HG03432 (cell line): ENCODE data around the gene SRSF4.
"Not testable (repeated sequence)": the region's sequence is repeated elsewhere in the genome, so short reads cannot be mapped to it uniquely, and the experiment has no call there.

ENCODE experiments used
- ATAC-seq: cut with Tn5 transposase; IDR thresholded peaks from one replicate; pipeline ENCODE4 v1.9.1; 2021; ENCODE audit warnings: mild to moderate bottlenecking, moderate library complexity; ENCODE audit not compliant: unreplicated experiment

Gene SRSF4

DNA sequence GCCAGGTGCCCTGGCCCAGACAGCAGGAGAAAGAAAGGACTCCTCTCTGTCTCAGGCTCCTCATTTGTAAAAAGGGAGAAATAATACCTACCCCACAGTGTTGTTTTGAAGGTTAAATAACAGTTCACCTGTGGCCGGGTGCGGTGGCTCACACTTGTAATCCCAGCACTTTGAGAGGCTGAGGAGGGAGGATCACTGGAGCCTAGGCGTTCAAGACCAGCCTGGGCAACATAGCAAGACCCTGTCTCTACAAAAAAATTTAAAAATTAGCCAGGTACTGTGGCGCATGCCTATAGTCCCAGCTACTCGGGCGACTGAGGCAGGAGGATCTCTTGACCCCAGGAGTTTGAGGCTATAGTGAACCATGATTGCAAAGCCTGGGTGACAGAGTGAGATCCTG, 55.5 kb downstream of the SRSF4 start:
- no peak for ATAC-seq

DNA sequence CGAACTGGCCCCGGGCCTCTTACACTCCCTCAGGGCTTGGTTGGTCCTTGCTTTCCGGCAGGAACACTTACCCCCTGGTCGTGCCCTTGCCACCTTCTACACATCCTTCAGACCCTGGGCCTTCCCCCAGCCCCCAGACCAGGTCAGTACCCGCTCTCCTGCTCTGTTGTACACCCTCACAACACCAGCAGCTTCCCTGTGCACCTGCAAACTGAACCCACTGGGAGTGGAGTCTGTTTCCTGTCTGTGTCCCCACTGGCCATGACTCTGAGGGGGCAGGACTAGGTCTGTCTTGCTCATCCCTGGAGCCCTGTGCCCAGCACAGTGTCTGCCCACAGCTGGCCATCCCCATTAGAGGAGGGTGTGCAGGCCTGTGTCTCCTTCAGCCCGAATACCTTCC, 55.9 kb downstream of the SRSF4 start:
- ATAC-seq, result no peak

DNA sequence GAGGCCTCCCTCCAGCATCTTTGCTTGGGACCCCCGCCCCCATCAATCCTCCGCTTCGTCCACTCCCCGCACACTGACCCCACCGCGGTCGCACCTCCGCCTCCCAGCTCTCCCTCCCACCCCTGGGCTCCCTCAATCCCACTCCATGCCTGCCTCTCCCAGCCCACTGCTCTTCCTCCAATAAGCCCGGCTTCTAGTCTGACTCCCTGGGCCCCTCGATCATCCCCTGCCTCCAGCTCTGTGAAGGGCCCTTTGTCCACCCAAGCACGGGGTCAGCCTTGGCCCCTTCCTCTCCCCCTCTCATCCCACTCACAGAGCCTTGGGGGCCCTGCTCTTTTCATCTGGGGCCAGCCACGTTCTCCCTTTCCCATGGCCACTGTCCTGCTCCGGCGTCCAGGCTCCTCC, 56.5 kb downstream of the SRSF4 start:
- ATAC-seq, result no peak

DNA sequence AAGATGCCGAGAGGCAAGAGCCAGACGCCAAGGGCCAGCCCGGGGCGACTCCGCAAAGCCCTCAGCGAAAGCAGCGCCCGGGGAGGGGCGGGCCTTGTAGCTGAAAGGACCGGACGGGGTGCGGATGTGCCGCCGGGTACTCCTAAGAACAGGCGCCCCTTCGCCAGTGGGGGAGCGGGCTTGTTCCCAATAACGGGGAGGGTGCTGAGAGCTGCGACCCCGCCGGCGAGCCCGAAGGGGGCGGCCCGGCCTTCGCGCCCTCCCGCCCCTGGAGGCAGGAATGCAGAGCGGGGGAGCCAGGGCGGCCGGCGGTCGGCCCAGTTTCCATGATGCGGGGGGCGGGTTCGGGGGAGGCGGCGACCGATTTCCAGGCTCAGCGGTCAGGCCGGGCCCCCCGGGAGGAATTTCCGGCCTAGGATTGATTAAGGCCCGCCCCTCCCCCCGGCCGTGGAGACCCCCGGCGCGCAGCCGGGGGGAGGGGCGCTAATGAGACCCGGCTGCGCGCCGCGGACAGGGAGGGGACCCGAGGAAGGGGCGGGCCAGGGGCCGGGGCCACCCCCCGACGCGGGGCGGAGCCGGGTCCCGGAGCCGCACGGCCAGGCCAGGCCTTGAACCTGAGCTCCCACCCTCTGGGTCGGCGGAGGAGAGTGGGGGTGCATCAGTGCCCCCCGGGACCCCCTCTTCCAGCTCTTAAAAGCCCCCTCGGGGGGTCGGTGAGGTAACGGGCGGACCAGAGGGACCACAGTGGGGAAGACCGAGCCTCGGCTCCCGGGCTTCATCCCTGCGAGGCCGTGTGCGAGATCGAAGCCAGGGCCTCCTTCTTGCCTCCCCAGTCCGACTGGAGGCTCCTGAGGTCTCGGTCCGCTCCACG, 57.1 kb downstream of the SRSF4 start:
- ATAC-seq, result no peak

DNA sequence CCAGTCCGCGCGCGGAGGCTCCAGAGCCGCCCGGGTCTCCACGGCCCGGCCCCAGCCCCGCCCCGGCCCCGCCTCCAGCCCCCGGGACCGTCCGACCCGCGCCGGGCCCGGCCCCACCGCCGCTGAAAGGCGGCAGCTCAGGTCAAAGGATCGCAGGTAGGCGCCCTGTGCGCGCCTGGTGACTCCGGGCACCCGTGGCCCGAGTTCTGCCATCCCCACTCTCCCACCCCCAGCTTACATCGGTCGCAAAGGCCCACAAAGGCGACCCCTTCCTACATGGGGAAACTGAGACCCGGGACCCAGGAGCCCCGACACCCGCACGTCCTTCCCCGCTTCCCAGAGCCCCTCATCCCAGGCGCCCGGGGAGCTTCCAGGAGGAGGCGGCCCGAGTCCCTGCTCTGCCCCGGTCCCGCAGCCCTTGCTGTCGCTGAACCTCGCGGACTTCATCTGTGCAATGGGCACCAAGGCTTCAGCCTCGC, 57.8 kb downstream of the SRSF4 start, which contains the start of gene TMEM200B:
TMEM200B (minus strand) TSS at position 17 of the 479 bp plus-strand sequence. CDS start 2,075 bp downstream, outside the sequence.
- no peak for ATAC-seq

DNA sequence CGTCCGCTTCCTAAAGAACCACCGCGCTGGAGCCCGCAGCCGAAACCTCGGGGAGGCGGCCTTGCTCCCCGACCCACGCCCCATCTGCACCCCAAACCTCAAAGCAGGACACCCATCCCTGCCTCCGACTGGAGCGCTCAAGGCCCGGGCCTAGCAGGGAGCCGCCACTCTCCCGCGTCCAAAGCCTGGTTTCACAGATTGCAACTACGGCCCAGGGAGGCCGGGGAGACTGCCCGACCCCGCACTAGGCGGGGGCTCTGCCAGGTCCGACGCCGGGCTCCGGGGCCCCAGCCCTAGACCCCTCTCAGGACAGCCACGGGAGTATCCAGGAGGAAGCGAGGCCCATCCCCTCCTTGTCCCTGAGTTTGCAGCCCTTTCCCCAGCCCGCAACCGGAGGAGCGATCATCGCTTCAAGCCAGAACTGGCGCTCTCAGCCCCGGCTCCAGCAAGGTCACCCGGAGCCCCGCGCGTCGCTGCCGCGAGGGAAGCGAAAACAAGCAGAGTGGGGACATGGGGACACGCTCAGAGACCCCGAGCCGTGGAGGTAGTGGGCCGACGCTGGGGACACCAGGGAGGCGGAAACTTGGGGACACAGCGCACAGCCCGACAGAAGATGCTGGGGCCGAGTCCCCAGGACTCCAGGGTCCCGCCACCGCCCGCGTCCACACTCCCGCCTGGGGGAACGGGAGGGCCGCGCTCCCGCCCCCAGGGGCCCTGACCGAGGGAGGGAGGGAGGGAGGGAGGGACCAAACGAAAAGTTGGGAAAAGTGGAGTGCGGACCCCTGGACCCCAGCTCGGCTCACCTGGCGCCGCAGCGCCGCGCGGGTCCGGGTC, 58.4 kb downstream of the SRSF4 start:
- no peak for ATAC-seq

DNA sequence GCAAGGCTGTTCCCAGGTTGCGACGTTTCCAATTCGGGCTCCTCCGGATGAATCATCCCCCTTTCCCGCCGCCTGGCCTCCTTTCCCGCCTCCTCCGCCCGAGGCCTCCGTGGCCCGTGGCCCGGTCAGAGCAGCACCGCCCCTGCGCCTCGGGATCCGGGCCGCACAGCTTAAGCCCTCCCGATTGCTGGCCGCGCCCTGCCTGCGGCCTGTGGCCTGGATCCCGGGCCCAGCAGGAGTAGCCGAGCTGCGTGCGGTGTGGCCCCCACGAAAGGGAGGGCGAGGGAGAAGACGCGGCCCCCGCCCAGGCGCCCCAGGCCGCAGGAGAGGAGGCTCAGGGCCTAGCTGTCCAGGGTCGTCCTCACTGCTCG, 59.0 kb downstream of the SRSF4 start:
- ATAC-seq, result no peak

DNA sequence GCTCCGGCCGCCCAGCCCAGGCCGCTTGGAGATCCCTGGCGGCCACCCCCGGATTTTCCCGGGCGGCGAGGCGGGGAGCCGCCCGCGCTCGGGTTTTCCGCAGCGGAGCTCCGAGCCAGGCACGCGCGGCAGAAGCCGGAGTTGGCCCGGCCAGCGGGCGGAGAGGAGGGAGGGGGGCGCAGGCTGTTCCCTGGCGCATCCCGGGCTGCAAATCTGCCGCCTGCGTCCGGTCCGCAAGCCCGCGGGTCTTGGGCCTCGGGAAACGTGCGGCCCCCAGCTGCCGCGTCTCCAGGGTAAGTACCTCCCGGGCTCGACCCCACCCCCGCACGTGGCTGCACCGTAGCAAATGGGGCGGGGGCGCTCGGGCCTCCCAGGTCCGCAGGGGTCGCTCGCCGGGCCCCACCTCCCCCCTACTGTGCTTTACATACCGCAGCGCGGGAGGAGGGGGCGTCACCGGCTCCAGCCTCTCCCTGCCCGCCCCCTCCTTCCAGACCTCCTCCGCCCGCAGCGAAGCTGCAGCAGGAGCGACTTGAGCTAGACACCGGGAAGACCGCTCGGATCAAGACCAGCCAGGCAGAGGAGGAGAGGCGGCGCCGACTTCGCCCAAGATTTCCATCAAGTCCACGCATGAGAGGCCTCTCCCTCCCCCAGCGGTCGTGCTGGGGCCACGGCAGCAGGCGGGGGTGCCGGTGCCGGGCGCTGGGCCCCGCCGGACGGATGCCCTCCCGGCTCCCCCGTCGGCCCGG, 59.6 kb downstream of the SRSF4 start:
- ATAC-seq, result no peak

DNA sequence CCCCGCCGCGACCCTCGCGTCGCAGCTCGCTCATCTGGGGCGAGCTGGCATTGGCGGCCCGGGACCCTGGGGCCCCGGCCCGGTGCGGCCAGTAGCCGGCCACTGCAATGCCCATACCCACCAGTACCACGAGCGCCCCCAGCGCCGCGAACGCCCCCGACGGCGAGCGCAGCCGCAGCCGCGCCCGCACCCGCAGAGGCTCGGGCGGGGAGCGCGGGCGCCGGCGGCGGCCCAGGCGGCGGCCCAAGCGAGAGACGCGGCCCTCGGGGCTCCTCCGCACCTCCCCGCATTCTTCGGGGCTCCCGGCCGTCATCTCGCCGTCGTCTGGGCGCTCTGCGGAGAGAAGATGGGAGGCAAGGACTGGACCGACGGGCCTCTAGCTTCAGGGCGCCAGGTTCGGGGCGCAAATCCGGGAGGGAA, 60.2 kb downstream of the SRSF4 start:
- ATAC-seq, result no peak

DNA sequence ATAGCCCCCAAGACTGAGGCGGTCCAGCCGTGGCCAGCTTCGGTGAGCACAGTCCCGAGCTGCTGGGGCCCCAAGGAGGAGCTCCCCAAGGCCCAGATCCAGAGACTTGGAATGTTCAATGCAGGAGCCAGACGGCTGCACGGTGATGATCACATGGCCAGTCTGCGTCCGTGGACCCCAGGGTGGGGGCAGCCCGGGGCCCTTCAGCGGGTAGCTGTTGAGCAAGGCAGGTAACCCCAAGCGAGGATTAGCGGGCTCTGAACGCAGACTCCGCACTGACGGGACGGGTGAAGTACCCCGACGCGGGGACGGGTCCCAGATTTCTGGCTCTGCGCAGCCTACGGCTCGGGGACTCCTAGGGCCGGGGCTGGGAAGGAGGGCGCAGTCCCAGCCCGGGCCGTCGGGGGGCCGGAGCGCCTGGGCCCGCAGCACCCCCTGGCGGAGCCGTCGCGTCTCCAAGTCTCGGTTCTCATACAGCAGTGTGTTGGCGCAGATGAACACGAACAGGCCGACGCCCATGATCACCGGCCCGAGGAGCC, 60.7 kb downstream of the SRSF4 start:
- no peak for ATAC-seq

DNA sequence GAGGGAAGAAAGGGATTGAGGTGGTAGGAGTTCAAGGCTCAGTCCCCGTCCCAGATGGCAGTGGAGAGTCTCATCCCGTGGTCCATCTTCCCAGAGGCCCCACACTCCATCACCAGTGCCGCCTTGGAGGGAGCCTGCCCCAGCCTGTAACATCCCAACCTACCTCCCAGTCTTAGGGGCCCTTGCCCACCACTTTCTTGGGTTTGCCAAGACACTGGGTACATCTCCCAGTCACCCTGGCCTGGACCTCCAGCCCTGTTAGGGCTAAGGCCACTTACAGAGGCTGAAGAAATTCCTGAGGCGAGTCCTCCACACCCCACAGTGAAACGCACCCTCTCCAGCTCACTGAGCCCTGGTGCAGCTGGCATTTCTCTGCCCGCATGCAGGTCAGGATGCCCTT, 61.3 kb downstream of the SRSF4 start:
- no peak for ATAC-seq

DNA sequence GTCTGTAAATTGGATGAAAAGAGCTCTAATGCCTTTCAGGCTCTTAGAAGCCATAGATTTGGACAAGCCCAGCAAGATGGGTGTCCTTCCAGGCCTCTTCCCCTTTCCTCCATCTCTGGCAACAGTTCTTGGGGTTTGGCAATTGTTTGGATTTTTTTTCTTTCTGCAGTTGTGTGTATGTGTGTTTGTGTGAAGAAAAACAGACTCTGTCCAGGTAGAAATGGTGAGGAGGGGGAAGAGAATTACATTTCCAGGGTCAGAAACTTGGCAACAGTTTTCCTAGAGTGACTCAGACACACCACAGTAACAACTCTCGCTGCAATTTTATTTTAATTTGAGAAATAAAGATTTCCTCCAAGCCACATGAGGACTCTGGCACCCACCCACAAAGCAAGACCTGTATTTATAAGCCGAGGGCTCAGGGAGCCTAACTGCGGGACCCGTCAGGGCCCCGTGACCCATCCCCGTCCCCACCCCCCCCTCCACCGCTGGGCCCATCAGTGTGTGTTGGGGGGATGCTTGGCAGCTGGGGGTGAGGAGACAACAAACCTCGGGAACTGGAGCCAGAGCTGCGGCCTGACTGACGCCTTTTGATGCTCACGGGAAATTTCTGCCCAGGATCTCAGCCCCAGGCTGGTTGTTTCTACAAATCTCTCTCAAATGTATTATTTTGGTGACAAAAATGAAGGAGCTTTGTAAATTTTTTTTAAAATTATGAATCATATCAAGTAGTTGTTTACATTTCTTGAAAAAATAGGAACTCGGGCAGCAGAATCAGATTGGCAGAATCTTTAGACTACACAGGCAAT, 62.4 kb downstream of the SRSF4 start:
- ATAC-seq, result no peak

DNA sequence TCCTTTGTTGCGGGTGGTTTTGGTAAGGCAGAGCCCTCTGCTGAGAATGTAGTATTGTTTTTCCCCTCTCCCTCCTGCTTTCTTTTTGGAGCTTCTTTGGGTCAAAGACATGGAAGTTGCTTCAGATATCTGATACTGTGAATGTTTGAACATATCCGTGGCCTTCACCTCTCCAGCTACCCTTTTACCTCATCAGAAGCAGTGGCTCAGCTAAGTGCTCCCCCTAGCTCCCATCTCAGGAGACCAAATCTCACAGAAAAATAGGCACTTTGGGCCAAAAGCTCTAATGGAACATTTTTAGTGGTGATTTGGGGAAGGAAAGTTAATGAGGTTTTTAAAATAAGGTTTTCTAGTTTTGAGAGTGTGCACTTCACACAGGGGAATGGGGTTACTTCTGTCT, 64.3 kb downstream of the SRSF4 start:
- ATAC-seq, result no peak

DNA sequence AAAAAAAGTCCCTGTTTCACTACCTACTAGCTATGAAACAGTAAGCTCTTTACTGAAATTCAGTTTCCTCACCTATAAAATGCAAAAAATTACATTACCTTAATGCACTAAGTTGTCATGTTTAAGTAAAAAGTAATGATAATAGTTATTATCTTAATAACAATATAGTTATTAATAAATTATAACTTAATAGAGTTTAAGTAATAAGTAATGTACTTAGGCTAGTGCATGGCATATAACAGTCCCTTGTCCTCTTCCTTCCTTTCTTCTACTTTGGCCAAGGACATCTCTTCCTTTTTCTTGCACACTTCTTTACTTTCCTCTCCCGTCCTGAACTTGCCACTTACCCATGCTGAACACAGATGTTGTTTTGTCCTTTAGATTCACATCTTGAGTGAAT, 67.0 kb downstream of the SRSF4 start:
- no peak for ATAC-seq

DNA sequence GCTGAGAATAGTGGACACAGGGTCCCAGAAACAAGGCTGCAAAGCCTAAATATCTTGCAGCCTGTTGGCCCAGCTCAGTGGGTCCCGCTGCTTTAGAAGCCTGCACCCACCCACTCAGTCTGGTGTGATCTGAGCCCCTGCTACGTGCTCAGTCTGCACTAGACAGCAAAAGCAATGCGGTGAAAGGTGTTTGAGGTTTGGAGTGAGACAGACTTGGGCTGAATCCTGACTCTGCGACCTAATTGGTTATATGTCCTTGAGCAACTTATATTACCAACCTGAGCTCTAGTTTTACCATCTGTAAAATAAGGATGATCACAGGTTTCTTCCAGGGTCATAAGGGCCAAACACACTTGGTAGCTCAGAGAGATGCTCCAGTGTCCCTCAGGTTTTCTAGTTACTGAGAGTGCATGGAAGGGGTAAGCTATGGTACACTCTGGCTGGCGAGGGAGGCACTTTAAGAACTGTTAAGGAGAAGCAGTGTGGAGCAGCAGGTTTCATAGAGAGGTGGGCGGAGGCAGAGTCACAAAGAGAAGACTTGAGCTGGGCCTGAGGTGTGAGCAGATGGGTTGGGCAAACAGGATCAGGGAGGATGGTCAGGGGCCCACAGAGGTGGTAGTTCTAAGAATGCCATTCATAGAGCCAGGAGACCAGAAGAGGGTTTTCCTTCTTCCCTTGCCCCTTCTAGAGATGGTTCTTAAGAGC, 68.1 kb downstream of the SRSF4 start:
- ATAC-seq, result no peak

DNA sequence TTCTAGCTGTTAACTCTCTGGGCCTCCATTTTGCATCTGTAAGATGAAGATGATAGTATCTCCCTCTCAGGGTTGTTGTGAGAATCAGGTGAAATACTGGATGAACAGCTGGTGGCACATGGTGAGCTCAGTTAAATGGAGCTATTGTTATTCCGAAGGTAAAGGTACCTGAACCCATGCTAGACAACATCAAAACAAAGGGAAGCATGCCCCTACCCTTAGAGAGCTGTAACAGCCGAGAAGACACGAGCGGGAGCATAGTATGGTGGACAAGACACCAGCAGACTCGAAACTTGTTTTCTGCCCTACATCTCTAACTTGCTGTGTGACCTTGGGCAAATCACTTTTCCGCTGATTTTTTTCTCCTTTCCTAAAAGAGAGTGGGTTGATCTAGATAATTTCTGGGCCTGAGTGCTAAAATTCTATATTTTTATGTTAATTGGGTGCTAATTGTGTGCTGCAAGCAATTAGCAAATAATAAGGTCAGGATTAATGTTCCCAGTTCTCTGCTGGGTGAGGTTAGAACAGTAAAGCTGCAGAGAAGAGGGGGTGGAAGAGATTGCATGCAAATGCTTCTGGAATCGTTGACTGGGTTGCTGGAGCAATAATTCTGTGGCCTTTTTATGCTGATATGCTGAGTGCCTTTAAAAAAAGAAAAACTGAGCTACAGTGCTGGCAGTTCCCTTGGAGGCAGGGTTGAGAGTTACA, 68.8 kb downstream of the SRSF4 start:
- ATAC-seq, result no peak

DNA sequence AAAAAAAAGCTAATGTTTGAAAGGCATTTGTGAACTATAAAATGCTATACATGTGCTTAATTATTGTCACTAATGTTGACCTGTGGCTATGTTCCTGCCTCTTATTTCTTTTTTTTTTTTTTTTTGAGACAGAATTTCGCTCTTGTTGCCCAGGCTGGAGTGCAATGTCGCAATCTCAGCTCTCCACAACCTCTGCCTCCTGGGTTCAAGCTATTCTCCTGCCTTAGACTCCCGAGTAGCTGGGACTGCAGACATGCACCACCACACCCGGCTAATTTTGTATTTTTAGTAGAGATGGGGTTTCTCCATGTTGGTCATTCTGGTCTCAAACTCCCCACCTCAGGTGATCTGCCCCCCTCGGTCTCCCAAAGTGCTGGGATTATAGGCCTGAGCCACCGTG, 73.7 kb downstream of the SRSF4 start:
- not testable (repeated sequence) for ATAC-seq

DNA sequence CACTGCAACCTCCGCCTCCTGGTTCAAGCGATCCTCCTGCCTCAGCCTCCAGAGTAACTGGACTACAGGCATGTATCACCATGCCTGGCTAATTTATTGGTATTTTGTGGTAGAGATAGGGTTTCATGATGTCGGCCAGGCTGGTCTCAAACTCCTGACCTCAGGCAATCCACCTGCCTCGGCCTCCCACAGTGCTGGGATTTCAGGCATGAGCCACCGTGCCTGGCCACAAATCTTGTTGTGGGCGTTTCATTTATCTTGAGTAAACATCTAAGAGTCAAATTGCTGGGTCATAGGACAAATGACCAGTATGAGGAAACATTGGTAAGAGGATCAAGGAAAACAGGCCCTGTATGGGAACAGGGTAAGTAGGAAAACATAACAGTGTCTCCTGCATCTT, 75.9 kb downstream of the SRSF4 start:
- no peak for ATAC-seq

DNA sequence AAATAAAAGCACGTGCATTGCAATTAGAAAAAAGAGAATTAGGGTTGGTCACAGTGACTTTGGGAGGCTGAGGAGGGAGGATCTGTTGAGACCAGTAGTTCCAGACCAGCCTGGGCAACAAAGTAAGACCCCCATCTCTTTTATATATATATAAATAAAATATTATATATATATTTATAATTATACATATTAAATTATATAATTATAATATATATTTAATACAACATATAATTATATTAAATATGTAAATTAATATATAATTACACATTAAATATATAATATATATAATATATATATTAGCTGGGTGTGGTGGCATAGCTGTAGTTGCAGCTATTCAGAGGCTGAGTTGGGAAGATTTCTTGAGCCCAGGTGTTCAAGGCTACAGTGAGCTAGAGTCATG, 81.2 kb downstream of the SRSF4 start:
- ATAC-seq, result no peak
